Esophagus (tissue), 2 donors: Measurements from ENCODE around the gene SLC16A8. TPM values are rescaled to one million over a fixed set of nuclear protein-coding genes. Genes with fewer than 3 reads are reported as not detected.

Experiments
- H3K27ac ChIP-seq, 2 donors: one replicate each; pipeline ENCODE4 v1.5.1; 2013; ENCODE audit warnings: low read depth in 2 of 2, mild to moderate bottlenecking in 2 of 2, inconsistent platforms in 1 of 2, low read length in 1 of 2, moderate library complexity in 1 of 2
- H3K27me3 ChIP-seq, 2 donors: one replicate each; pipeline ENCODE4 v1.6.1; 2013; ENCODE audit warnings: low read length in 2 of 2, control low read depth in 1 of 2, mild to moderate bottlenecking in 1 of 2; ENCODE audit not compliant: insufficient read depth in 2 of 2, control insufficient read depth in 1 of 2
- H3K36me3 ChIP-seq, 2 donors: one replicate each; pipeline ENCODE4 v1.6.1; 2013; ENCODE audit warnings: low read length in 1 of 2; ENCODE audit not compliant: control insufficient read depth in 2 of 2, insufficient read depth in 2 of 2
- H3K4me1 ChIP-seq, 2 donors: one replicate each; pipeline ENCODE4 v1.6.1; 2013; ENCODE audit warnings: low read length in 1 of 2; ENCODE audit not compliant: control insufficient read depth in 2 of 2, insufficient read depth in 2 of 2
- H3K4me3 ChIP-seq, 2 donors: one replicate each; pipeline ENCODE4 v1.5.1; 2013; ENCODE audit warnings: low read length in 2 of 2, mild to moderate bottlenecking in 2 of 2, low read depth in 1 of 2, moderate library complexity in 1 of 2
- H3K9me3 ChIP-seq, 2 donors: one replicate each; pipeline ENCODE4 v1.6.1; 2013; ENCODE audit warnings: mild to moderate bottlenecking in 2 of 2, low read depth in 1 of 2, low read length in 1 of 2, moderate library complexity in 1 of 2; ENCODE audit not compliant: control insufficient read depth in 2 of 2, insufficient read depth in 1 of 2
- whole genome bisulfite sequencing, 2 donors: extraction: QIAGEN DNeasy Blood & Tissue Kit; methylation state at CpG; one replicate each; pipeline ENCODE4 v1.1.7; 2013; 5-methylcytosine and 5-hydroxymethylcytosine counted together
- polyA plus RNA-seq, 2 donors: library from polyadenylated mRNA; stranded (reverse); fragments of 200-250 nt; gene quantifications; one replicate each; pipeline ENCODE4 v1.2.3, GENCODE V29; 2013
- donor health status: healthy with polysubstance abuse.
- donor health status: Bipolar disorder and iron deficiency.

SLC16A8 gene, protein sequence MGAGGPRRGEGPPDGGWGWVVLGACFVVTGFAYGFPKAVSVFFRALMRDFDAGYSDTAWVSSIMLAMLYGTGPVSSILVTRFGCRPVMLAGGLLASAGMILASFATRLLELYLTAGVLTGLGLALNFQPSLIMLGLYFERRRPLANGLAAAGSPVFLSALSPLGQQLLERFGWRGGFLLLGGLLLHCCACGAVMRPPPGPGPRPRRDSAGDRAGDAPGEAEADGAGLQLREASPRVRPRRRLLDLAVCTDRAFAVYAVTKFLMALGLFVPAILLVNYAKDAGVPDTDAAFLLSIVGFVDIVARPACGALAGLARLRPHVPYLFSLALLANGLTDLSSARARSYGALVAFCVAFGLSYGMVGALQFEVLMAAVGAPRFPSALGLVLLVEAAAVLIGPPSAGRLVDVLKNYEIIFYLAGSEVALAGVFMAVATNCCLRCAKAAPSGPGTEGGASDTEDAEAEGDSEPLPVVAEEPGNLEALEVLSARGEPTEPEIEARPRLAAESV
- polyA plus RNA-seq: under 1 TPM; 0.25 to 0.41 TPM

DNA sequence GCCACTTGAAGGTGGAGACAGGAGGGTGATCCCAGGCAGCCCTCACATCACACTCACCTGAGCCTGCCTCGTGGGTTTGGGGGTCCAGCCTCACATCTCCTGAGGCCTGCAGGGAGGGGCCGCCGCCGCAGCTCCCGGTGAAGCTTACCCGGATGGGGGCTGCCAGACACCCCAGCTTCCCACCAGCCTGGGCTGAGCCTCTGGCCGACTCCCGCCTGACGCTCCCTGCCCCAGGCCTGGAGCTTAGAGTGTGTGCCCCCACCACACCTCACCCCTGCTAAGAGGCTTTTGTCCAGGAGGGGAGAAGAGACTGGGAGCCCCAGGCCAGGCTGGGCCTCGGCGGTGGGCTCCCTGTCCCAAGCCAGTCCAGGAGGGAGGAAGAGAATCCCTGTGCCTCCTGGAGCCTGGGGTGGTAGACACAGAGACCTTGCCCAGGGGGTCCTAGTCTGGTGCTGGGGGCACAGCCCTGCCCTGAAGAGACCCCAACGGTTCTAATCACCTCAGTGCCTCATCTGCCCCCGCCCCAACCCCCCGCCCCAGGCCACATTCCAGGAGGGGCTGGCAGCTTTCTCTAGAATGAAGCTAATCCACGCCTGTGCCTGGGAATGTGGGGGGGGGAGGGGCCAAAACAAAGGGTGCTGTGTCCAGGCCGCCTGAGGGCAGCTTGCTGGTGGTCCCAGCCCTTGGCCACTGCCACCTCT lies at the start of gene SLC16A8:
Gene SLC16A8, minus strand, starts transcription at position 254 of the 701 bp plus-strand sequence. CDS start 1,311 bp downstream, outside the sequence.
- no peak within 1 kb of the TSS for H3K27ac ChIP-seq
- H3K4me3 ChIP-seq: no peak within 1 kb of the TSS
- peaks cover 0 to 3% of the 10 kb centered on the region in 2 donors for H3K36me3 ChIP-seq
- peaks cover 15 to 22% of the 10 kb centered on the region in 2 donors for H3K4me1 ChIP-seq
- H3K9me3 ChIP-seq: peaks cover 0 to 2% of the 10 kb centered on the region in 2 donors
- WGBS, 2 donors: 71 to 76% methylated on average over 16 of the region's 16 CpGs
- peaks cover 0 to 4% of the 10 kb centered on the region in 2 donors for H3K27me3 ChIP-seq

DNA sequence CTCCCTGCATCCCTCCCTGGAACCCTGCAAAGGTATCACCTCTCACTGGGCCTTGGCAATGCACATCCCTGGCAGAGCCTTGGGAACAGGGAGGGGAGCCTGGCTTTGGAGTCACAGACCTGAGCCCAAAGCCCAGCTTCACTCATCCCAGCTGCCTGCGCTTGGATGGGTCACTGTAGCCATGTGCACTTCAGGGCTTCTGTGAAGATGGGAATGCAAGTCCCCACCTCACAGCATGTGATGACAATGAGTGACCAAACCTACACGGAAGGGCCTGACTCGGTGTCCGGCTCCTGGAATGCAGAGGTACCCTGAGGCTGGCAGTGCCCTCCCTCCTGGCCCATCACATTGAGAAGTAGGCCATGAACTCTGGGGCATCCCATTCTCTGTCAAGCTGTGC lies 49.3 kb upstream of the SLC16A8 start:
- 92 to 98% methylated on average over 4 of the region's 4 CpGs for WGBS, 2 donors
- H3K36me3 ChIP-seq: peaks cover 4 to 15% of the 10 kb centered on the region in 2 donors

DNA sequence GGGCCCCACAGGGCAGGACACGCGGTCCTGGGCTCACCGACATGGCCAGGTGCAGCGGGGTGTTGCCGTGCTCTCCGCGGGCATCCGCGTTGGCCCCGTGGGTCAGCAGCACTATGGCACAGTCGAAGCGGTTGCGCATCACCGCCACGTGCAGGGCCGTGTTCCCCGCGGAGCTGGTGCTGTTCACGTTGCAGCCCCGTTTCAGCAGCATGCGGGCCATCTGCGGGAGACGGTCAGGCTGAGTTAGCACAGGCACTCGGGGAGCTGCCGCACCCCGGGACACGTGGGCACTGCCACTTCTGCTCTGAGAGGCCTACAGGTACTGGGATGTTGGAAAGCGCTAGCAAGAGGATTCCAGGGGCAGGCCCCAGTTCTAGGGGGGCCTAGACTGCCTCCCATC lies 48.8 kb upstream of the SLC16A8 start:
- 94% methylated on average over 28 of the region's 28 CpGs for WGBS, 2 donors
- no peaks in the 10 kb centered on the region for H3K27me3 ChIP-seq
- no peak overlapping the region for H3K27ac ChIP-seq
- no peaks in the 10 kb centered on the region for H3K9me3 ChIP-seq
- H3K4me1 ChIP-seq: peaks cover 0 to 3% of the 10 kb centered on the region in 2 donors
- H3K36me3 ChIP-seq: peaks cover 4 to 18% of the 10 kb centered on the region in 2 donors
- no peak overlapping the region for H3K4me3 ChIP-seq

More for the DNA sequence above, 49.3 kb upstream of the SLC16A8 start:
- Histone ChIP-seq H3K4me1 (peaks cover 0 to 3% of the 10 kb centered on the region in 2 donors), H3K9me3 (no peaks in the 10 kb centered on the region), H3K4me3 (no peak overlapping the region), H3K27ac (no peak overlapping the region), H3K27me3 (no peaks in the 10 kb centered on the region)

DNA sequence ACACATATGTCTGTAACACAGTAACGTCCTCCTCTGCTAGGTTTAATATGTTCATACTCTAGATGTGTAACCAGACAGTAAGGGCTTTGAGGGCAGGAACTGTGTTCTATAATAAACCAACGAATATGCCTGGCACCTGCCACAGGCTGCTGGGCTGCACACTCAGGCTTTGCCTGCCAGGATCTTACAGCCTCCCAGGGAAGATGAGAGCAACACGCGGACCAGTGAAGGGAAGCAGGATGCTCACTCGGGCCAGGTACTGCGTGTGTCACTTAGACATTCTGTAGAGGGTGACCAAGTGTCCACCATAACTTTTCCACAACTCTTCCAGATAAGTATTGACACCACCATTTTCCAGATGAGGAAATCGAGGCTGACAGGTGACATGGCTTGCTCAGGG lies 48.2 kb upstream of the SLC16A8 start:
- no peaks in the 10 kb centered on the region for H3K27me3 ChIP-seq
- peaks cover 4 to 20% of the 10 kb centered on the region in 2 donors for H3K36me3 ChIP-seq
- no peaks in the 10 kb centered on the region for H3K9me3 ChIP-seq
- H3K27ac ChIP-seq: no peak overlapping the region
- H3K4me3 ChIP-seq: no peak overlapping the region
- WGBS, 2 donors: 87 to 91% methylated on average over 7 of the region's 7 CpGs
- H3K4me1 ChIP-seq: peaks cover 0 to 3% of the 10 kb centered on the region in 2 donors

DNA sequence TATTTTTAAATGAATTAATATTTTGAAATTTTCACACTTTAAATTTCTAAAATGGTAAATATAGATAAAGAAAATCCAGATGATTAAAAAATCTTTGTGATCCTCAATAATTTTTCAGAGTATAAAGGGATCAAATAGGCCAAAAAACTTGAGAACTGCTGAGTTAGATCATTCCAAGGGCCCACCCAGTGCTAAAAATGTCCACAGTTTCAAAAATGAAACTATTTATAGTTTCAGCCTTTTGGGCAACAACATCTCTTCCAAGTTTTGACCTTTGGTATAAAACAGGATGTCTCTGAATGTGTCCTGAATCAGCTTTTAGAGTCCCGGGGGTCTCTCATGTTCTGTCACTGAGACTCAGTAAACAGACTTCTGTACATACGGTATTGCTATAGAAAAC lies 47.4 kb upstream of the SLC16A8 start:
- Histone ChIP-seq H3K36me3 (peaks cover 4 to 20% of the 10 kb centered on the region in 2 donors), H3K4me1 (peaks cover 0 to 3% of the 10 kb centered on the region in 2 donors), H3K9me3 (no peaks in the 10 kb centered on the region), H3K4me3 (no peak overlapping the region), H3K27ac (no peak overlapping the region), H3K27me3 (no peaks in the 10 kb centered on the region)
- 62 to 64% methylated on average over 2 of the region's 2 CpGs for WGBS, 2 donors

DNA sequence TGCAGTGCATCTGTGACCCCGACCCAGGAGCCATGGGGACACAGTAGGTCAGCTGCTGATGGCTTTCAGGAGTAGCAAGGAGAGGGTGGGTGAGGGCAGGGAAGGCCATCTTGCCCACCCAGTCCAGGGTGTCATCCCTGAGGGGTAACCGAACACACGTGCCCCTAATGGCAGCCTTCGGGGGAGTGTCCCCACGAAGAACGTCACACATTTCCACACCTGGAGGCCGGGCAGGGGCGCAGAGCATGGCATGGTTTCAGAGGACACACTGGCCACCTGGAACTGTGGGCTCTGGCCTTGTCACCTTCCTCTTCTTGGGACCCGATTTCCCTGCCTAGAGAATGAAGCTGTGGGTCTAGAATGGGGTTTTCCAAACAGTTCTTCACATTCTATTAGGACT lies 45.9 kb upstream of the SLC16A8 start:
- Histone ChIP-seq H3K36me3 (peaks cover 4 to 20% of the 10 kb centered on the region in 2 donors), H3K27ac (no peak overlapping the region), H3K4me1 (peaks cover 0 to 14% of the 10 kb centered on the region in 2 donors), H3K9me3 (no peaks in the 10 kb centered on the region), H3K4me3 (no peak overlapping the region), H3K27me3 (no peaks in the 10 kb centered on the region)
- WGBS, 2 donors: 82 to 86% methylated on average over 9 of the region's 9 CpGs

DNA sequence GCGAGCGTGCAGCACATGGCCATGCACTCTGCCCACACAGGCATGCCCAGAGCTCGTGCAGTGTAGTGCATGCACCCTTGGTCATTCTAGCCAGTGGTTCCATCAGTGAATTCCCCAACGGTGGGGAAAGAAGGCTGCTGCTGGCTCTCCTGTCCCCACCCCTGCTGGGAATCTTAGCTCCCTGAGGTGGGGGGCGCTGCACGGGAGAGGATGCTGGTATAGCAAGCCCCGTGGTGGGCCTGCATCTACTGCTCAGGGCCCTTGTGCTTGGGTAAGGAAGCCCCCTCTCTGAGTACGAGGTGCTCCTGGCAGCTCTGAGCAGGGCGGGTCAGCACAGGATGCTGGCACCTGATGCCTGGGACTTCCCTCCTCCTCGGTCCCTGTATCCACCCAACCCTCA lies 45.0 kb upstream of the SLC16A8 start:
- H3K27me3 ChIP-seq: no peaks in the 10 kb centered on the region
- H3K27ac ChIP-seq: no peak overlapping the region
- H3K4me3 ChIP-seq: no peak overlapping the region
- H3K36me3 ChIP-seq: peaks cover 4 to 20% of the 10 kb centered on the region in 2 donors
- peaks cover 0 to 18% of the 10 kb centered on the region in 2 donors for H3K4me1 ChIP-seq
- H3K9me3 ChIP-seq: no peaks in the 10 kb centered on the region
- WGBS, 2 donors: 78 to 80% methylated on average over 10 of the region's 10 CpGs

DNA sequence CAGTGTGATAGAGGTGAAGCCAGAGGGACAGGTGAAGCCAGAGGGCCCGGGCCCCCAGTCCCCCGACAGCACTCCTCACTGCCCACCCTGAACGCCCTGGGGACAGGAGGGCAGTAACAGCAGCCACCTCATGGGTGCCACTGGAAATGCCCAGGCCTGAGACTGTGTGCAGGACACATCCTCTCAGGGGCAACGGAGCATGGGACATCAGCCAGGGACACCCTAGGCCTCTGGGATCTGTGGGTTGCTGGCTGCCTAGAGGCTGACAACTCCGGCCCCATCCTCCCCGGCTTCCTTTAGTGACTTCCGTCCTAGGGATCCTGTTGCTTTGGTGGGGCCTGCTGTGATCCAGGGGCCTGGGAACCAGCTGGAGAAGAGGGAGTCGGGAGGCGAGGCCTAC lies 43.9 kb upstream of the SLC16A8 start:
- WGBS, 2 donors: 90 to 95% methylated on average over 8 to 9 of the region's 9 CpGs
- no peaks in the 10 kb centered on the region for H3K9me3 ChIP-seq
- peaks cover 0 to 21% of the 10 kb centered on the region in 2 donors for H3K4me1 ChIP-seq
- H3K27ac ChIP-seq: no peak overlapping the region
- H3K4me3 ChIP-seq: no peak overlapping the region
- no peaks in the 10 kb centered on the region for H3K27me3 ChIP-seq
- H3K36me3 ChIP-seq: peaks cover 0 to 15% of the 10 kb centered on the region in 2 donors

DNA sequence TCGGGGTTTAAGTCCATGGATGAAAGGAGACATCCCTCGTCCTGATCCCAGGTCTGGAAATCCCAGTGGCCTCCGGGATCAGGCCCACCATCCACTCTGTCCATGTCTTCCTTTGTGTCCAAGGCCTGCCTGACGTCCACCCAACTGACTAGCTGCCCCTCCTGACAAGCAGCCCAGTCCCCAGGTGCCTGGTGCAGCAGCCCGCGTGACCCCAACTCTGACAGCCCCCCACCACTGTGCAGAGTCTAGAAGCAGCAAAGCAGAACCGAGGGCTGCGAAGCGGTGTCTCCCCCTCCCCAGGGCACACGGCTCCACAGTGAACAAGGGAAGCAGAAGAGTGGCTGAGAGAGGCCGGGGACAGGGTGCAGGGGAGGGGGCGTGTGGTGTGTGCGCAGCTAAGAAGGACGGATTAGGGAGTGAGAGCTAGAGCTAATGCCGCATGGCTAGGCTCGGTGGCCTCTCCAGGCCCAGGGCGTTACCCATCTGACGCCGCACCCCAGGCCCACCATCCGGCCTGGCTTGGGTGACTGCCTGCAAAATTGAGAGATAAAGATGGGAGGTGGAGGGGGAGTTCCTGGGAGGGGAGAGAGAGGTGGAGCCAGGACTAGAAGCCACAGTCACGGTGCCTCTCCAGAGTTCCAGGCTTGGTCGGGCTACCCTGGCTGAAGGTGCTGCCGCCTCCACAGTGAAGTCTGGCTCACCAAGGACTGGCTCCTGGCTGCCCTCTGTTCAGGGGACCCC lies 43.1 kb upstream of the SLC16A8 start:
- Histone ChIP-seq H3K4me3 (no peak overlapping the region), H3K4me1 (peaks cover 0 to 22% of the 10 kb centered on the region in 2 donors), H3K36me3 (peaks cover 0 to 10% of the 10 kb centered on the region in 2 donors), H3K9me3 (no peaks in the 10 kb centered on the region), H3K27me3 (no peaks in the 10 kb centered on the region), H3K27ac (no peak overlapping the region)
- 94% methylated on average over 18 to 23 of the region's 23 CpGs for WGBS, 2 donors
